ENCODE results near the gene OR4K2. TPM values are rescaled to one million over a fixed set of nuclear protein-coding genes. Genes with fewer than 3 reads are reported as not detected.
A peak's percentile ranks its signal among the peaks of the same experiment; 100 is the strongest.
"Not testable (repeated sequence)": the region's sequence is repeated elsewhere in the genome, so short reads cannot be mapped to it uniquely, and the experiment has no call there.

Gene OR4K2
- not detected in 2 replicates for total RNA-seq (2014; rRNA removed; shearing (Covaris generic))

DNA sequence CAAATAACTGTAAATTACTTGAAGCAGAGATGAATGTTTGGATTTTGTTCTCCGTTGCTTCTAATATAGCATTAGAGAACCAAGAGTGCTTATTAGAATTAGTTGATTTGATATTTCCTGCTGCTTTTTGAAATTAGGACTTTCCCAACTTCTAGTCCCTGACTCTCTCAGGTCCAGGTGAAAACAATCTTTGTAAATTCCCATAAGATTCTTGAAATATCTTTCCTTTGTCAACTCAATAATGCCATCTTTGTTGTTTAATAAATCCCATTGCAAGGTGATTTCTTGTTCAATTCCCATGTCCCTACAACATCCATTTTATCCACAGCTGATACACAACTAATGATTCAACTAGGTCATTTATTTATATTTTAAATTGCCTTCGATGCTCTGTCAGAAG, at the start of gene OR4K2:
Gene OR4K2 (plus strand): TSS at position 301 of the 400 bp plus-strand sequence. CDS start 1,126 bp downstream, outside the sequence.
- DNase-seq (ENCODE audit: low spot score), result no peak

- not testable (repeated sequence) for DNase-seq (ENCODE audit: low spot score)
Observed at GRCh38 chr14:19827626-19828244, 47.2 kb upstream of the OR4K2 start.

DNA sequence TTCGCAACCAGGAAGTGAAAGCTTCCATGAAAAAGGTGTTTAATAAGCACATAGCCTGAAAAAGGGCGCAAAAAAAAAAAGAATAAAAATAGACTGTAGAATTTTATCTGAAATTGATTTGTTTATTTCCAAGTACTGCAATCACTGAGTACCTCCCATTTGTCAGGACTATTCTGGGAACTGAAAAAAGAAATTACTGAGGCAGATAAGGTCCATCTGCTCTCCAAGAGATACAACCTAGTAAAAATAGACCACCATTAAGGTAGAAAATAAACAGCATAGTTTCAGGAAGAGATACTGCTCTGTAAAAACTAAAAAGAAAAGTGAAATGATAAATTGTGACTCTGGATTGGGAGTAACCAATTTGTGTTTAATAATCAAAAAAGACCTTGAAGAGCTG, 46.6 kb upstream of the OR4K2 start:
- no peak for DNase-seq (ENCODE audit: low spot score)

DNA sequence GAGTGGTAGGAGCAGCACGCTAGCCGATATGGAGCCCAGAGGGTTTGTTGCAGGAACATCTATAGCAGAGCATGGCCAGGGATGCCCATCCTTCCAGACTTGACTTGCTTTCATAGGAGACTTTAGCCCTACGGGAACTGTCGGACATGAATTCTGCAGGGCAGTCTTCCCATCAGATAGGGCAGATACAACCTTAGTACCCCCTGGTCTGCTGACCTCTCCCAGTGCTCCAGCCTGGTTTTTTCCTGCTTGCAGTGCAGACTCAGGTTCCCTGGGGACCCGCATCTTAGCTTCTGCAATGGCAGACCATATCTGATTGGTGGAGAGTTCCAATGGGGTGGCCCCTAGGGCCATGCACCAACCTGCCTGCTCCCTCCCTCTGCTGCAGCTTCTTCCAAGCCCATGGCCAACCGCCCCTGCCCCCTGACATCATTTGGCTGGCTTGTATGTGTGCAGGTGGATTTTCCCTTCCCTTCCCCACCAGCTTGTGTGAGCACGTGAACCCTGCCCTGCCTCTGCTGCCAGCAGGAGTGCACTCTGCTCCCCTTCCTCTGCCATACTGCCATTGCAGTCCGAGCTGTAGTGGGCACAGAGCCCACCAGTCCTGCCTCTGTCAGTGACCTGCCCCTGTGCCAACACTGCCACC, 40.6 kb upstream of the OR4K2 start:
- not testable (repeated sequence) for DNase-seq (ENCODE audit: low spot score)

DNA sequence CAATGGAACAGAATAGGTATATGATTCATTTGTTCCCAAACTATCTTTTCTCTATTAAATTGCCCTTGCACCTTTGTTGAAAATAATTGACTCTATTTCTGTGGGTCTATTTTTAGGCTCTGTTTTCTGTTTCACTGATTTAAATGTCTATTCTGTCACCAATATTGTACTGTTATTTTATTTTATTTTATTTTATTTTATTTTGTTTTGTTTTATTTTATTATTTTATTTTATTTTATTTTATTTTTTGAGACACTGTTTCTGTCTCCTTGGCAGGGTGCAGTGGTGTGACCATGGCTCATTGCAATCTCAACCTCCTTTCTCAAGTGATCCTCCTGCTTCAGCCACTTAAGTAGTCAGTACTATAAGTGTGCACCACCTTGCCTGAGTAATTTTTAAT, 36.5 kb upstream of the OR4K2 start:
- no peak for DNase-seq (ENCODE audit: low spot score)

DNA sequence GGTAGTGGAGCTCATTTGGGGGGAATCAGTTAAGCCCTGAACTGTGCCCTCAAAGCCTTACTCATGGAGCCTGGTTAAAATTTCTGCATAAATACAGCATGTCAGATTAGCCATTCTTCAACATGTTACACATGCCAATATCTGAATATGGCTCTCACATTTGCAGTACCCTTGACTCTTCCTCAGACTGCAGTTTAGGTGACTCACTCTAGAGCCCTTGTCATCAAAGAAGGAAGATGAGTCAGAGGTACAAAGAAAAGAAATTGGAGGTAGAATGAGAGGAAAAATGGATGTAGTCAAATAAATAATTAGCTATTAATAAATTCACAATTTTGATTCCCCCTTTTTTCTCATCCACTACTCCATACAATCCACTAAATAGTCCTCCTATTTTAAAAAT, 23.6 kb upstream of the OR4K2 start:
- DNase-seq (ENCODE audit: low spot score), result no peak

- not testable (repeated sequence) for DNase-seq (ENCODE audit: low spot score)
Observed at GRCh38 chr14:19866061-19866669, 8.8 kb upstream of the OR4K2 start.

GRCh38 chr14:19873178-19873577, 1.8 kb upstream of the OR4K2 start:
- no peak for DNase-seq (ENCODE audit: low spot score)

DNA sequence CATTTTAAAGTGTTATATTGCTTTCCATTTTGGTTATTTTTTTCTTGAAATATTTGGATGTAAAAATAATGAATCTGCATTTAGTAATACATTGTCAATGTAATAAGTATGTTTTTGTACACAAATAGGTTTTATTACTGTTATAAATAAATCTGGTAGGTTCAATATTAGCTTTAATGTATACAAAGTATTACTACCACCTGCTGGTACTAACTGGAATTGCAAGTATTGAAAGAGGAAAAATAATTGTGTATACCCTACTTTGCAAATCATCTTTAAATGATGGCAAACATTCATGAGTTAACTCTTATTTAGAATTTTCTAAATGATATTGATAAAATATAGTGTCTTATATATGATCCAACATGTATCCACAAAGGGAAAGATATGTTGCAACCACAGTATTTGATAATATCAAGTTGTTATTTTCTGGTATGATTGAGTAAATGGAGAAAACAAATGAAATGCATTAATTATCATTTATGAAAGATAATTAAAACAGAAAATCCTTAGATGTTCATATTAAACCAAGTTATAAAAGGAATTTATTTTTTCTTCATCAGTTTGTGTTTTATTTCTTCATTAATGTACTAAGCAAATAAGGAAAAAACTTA, 3.2 kb downstream of the OR4K2 start:
- DNase-seq (ENCODE audit: low spot score), result peak; percentile 25

DNA sequence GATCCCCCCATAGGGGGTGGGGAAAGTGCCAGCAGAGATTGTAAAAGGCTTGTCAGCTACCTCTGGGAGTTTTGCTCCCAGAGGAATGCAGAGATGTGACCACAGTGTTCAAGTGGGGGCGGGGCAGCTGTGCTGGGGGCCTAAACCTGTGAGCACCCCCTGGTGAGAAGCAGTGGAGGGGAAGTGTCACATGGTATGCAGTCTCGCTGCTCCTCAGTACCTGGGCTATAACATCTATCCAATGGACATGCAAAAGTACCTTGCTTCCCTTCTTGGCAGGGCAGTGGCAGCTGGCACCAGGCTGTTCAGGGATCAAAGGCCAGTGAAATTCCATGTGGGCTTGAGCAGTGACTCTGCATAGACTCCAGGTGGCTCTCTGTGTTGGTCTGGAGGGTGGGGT, 20.3 kb downstream of the OR4K2 start:
- DNase-seq (ENCODE audit: low spot score), result no peak

- no peak for DNase-seq (ENCODE audit: low spot score)
Observed at GRCh38 chr14:19900999-19901398, 26.1 kb downstream of the OR4K2 start.

DNA sequence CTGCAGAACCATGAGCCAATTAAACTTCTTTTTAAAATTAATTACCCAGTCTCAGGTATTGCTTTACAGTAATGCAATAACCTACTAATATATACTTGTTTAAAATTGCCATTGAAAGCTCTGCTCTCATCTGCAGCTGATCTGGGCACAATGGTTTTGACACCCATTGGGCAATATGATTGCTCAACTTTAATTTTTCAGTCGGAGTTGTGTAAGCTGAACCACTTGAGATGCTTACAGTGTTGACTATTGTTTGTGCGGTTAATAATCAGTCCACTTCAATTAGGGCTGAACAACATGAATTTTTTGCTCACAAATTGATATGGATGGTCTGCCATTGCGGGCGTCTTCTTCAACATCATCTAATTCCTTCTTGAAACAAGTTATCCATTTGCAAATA, 27.5 kb downstream of the OR4K2 start:
- DNase-seq (ENCODE audit: low spot score), result no peak

- DNase-seq (ENCODE audit: low spot score), result no peak
Observed at GRCh38 chr14:19906665-19907064, 31.7 kb downstream of the OR4K2 start.

- no peak for DNase-seq (ENCODE audit: low spot score)
Observed at GRCh38 chr14:19911114-19911513, 36.2 kb downstream of the OR4K2 start.

- no peak for DNase-seq (ENCODE audit: low spot score)
Observed at GRCh38 chr14:19917243-19917642, 42.3 kb downstream of the OR4K2 start.

DNA sequence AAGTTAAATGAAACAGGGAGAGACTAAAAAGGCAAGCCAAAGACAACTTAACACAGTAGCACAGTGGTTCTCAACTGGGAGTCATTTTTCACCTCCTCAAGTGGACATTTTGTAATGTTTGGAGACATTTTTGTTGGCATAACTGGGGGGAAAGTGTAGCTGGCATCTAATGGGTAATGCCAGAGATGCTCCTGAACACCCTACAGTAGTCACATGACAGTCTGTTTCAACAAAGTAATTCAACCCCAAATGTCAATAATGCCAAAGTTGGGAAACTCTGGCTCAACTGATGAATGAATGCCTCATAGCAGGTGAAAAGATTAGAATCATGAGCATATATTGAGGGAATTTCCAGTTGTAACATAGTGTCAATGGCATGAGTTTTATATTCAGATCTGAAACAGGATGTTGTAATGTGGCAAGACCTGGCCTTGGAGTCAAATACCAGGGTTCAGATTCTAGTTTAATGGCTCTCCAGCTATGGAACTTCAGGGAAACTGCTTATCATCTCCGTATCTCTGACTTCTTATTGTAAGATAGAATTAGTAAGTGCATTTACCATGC, 43.1 kb downstream of the OR4K2 start:
- peak; percentile 45 for DNase-seq (ENCODE audit: low spot score)

DNA sequence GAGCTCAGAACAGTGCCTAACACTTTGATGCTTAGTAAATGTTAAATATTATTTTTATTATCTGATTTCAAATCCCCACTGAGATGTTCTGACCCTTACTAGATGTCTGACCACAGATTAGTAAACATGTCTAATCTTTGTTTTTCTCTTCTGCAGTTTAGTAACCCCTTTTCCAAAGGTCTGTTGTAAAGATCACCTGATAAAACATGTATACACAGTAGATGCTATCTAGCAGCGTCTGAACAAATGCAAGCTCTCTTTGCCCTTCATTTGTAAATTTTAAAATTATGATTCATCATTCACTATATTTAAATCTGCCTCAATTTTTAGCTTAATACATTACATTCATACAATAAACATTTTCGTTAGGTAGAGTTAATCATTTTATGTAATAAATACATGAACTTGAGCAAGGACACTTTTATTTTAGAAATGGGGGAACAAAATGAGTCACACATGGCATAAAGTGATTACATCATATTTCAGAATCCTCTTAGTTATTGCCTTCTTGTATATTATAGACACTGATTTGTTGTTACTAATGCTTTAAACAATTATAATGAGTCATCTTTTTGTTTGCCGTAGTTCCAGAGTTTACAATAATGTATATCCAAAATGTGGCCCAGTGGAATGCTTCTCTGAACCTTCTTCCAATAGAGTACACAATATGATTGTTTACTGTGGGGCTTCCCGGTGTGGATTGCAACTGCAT, 43.8 kb downstream of the OR4K2 start:
- DNase-seq (ENCODE audit: low spot score), result peak; percentile 38

- DNase-seq (ENCODE audit: low spot score), result peak; percentile 89
Observed at GRCh38 chr14:19920021-19920657, 45.2 kb downstream of the OR4K2 start, which contains the start of gene OR4K5. TSS of gene OR4K5 (plus strand) at chr14:19920607. CDS start at chr14:19920607, 0 bp downstream.

- DNase-seq (ENCODE audit: low spot score), result no peak
Observed at GRCh38 chr14:19930617-19931016, 55.7 kb downstream of the OR4K2 start, which contains the start of gene OR4K1. TSS of gene OR4K1 (plus strand) at chr14:19930917. CDS start at chr14:19935667, 4,750 bp downstream.
